SK-N-MC (cell line): ENCODE data around the gene CD96.

Experiments used
- EZH2 ChIP-seq: fragments of 200-600 bp; sonication (generic); IDR thresholded peaks from one replicate; pipeline ENCODE4 v1.6.1; 2017; ENCODE audit warnings: antibody characterized with exemption
- FOXP2 ChIP-seq: optimal IDR thresholded peaks from 2 replicates; pipeline ENCODE3; 2011; ENCODE audit warnings: mild to moderate bottlenecking, moderate library complexity; ENCODE audit not compliant: insufficient read depth; ENCODE audit errors: extremely low read length, control extremely low read depth
- POLR2AphosphoS5 ChIP-seq: IDR thresholded peaks from 2 replicates; pipeline ENCODE4 v1.6.1; 2012; ENCODE audit warnings: mild to moderate bottlenecking, low read depth, low read length, borderline replicate concordance

DNA sequence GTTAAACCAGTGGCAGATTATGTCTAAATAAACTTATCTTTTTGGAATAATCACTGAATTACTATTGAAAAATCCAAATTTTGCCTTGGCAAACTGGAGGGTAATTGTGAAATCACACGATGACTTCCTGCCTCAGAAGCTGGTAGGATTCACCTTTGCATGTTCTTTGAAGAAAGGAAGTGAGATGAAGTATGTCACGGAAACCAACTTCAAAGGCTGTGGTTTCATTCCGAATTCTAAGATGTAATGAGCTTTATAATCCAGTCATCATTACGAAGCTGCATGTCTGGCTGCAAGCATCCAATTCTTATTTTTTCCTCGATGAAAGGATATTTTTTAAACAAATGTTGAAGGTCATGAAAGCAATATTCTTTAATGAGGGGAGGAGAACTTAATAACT is 68.2 kb downstream of the CD96 start:
- no peak for TF ChIP-seq EZH2
- no peak for TF ChIP-seq POLR2AphosphoS5
- TF ChIP-seq FOXP2, result no peak
